A549 (cell line): ENCODE results near the gene PCDHA8. TPM values are rescaled to one million over a fixed set of nuclear protein-coding genes. Genes with fewer than 3 reads are reported as not detected.

Experiments used
- ATAC-seq, 2 experiments: fragments of 200-7000 bp in 1 of 2; fragments of >200 bp in 1 of 2; cut with Nextera tagmentation in 1 of 2; cut with Tn5 transposase in 1 of 2; 3 replicates each; pipeline versions ENCODE4 v1.8.0 to v1.9.1; 2018 to 2020; ENCODE audit warnings: mild to moderate bottlenecking in 1 of 2, moderate library complexity in 1 of 2
- CTCF ChIA-PET: fragments of 300-600 bp; sonication (Branson Sonifier 250); formaldehyde crosslinking; extraction: SDS; loops from one replicate; lab custom pipeline; 2021; ENCODE audit warnings: antibody characterized with exemption, inconsistent platforms; lab: Yijun Ruan, JAX
- POLR2A ChIA-PET: fragments of 350-600 bp; formaldehyde crosslinking; extraction: SDS; loops from one replicate; lab custom pipeline; 2021; ENCODE audit warnings: antibody characterized with exemption, inconsistent platforms; lab: Yijun Ruan, JAX
- DNase-seq, 2 experiments: peaks; one replicate each; pipeline versions ENCODE4 v3.0.0 to v3.0.0-alpha.2; 2011 to 2016; ENCODE audit warnings: low read depth in 1 of 2, low spot score in 1 of 2
- FAIRE-seq: peaks from 2 replicates; lab custom pipeline; 2011; peaks lifted over from hg19 to GRCh38; lab: Jason Lieb, UNC
- H3K27ac ChIP-seq, 2 experiments: fragments of >200 bp; sonication (Bioruptor Twin); formaldehyde crosslinking; 3 replicates each; pipeline ENCODE4 v1.5.1; 2016 to 2017
- H3K4me1 ChIP-seq: fragments of >200 bp; sonication (Bioruptor Twin); formaldehyde crosslinking; 3 replicates; pipeline ENCODE4 v1.6.1; 2016
- H3K4me2 ChIP-seq: fragments of >200 bp; sonication (Bioruptor Twin); formaldehyde crosslinking; 3 replicates; pipeline ENCODE4 v1.6.1; 2016
- H3K4me3 ChIP-seq: fragments of >200 bp; sonication (Bioruptor Twin); formaldehyde crosslinking; 3 replicates; pipeline ENCODE4 v1.5.1; 2016
- H3K9me3 ChIP-seq: fragments of >200 bp; sonication (Bioruptor Twin); formaldehyde crosslinking; 3 replicates; pipeline ENCODE4 v1.6.1; 2016
- CHD2 ChIP-seq: fragments of 150-350 bp; IDR thresholded peaks from 2 replicates; pipeline ENCODE4 v1.6.1; 2014; ENCODE audit warnings: low read length; ENCODE audit not compliant: partially characterized antibody
- FOSB ChIP-seq: fragments of 250-450 bp; sonication (Bioruptor Pico); IDR thresholded peaks from 2 replicates; pipeline ENCODE4 v1.5.0; 2020; ENCODE audit warnings: mild to moderate bottlenecking, moderate library complexity
- FOSL2 ChIP-seq, 2 experiments: fragments of 450-650 bp in 1 of 2; fragments of >200 bp in 1 of 2; sonication (Bioruptor Twin) in 1 of 2; formaldehyde crosslinking; IDR thresholded peaks; 2 replicates each; pipeline versions ENCODE4 v1.5.0 to v1.6.1; 2016 to 2020; ENCODE audit warnings: mild to moderate bottlenecking in 1 of 2, moderate library complexity in 1 of 2
- GATA3 ChIP-seq: IDR thresholded peaks from 2 replicates; pipeline ENCODE4 v1.6.1; 2012; ENCODE audit warnings: borderline replicate concordance
- HDAC2 ChIP-seq: fragments of 200-600 bp; sonication (generic); IDR thresholded peaks from 2 replicates; pipeline ENCODE4 v1.6.1; 2016
- JUNB ChIP-seq: fragments of >200 bp; sonication (Bioruptor Twin); formaldehyde crosslinking; IDR thresholded peaks from 2 replicates; pipeline ENCODE4 v1.6.1; 2016
- KDM5A ChIP-seq: fragments of 200-600 bp; sonication (generic); IDR thresholded peaks from 2 replicates; pipeline ENCODE4 v1.6.1; 2016; ENCODE audit warnings: antibody characterized with exemption, mild to moderate bottlenecking
- MAFK ChIP-seq: fragments of 450-650 bp; IDR thresholded peaks from 2 replicates; pipeline ENCODE4 v1.6.1; 2014; ENCODE audit not compliant: partially characterized antibody
- MYC ChIP-seq: IDR thresholded peaks from 2 replicates; pipeline ENCODE4 v1.6.1; 2012; ENCODE audit warnings: mild to moderate bottlenecking, inconsistent platforms, low read length, improper control_type of control experiment, borderline replicate concordance
- NFE2L2 ChIP-seq: fragments of 150-350 bp; conservative IDR thresholded peaks from 2 replicates; pipeline ENCODE4 v1.6.1; 2014; ENCODE audit warnings: low read length
- NPAS2 ChIP-seq: fragments of 250-450 bp; sonication (Bioruptor Pico); IDR thresholded peaks from 2 replicates; pipeline ENCODE4 v1.8.0; 2022; ENCODE audit warnings: mild to moderate bottlenecking, moderate library complexity, borderline replicate concordance
- NR3C1 ChIP-seq: fragments of >200 bp; sonication (Bioruptor Twin); formaldehyde crosslinking; IDR thresholded peaks from 3 replicates; pipeline ENCODE4 v1.6.1; 2017
- POLR2A ChIP-seq: IDR thresholded peaks from 2 replicates; pipeline ENCODE4 v1.6.1; 2012; ENCODE audit warnings: mild to moderate bottlenecking, low read length
- RAD21 ChIP-seq, 2 experiments: fragments of >200 bp in 1 of 2; sonication (Bioruptor Twin) in 1 of 2; formaldehyde crosslinking in 1 of 2; IDR thresholded peaks in 1 of 2; conservative IDR thresholded peaks in 1 of 2; 2 replicates in 1 of 2; 3 replicates in 1 of 2; pipeline ENCODE4 v1.6.1; 2012 to 2018; ENCODE audit warnings: inconsistent platforms in 1 of 2
- RCOR1 ChIP-seq: fragments of 150-350 bp; IDR thresholded peaks from 2 replicates; pipeline ENCODE4 v1.6.1; 2014; ENCODE audit warnings: antibody characterized with exemption, low read length, low read depth
- ZC3H11A ChIP-seq: fragments of 450-650 bp; IDR thresholded peaks from 2 replicates; pipeline ENCODE4 v1.6.1; 2014; ENCODE audit warnings: antibody characterized with exemption, mild to moderate bottlenecking
- ZFP36 ChIP-seq: fragments of 450-650 bp; IDR thresholded peaks from 2 replicates; pipeline ENCODE4 v1.6.1; 2014; ENCODE audit warnings: borderline replicate concordance; ENCODE audit not compliant: partially characterized antibody
- WGBS: methylation state at CpG from one replicate; pipeline ENCODE4 v1.1.6; 2017; ENCODE audit errors: missing lambda C conversion rate; 5-methylcytosine and 5-hydroxymethylcytosine counted together
- polyA plus RNA-seq, 4 experiments: library from polyadenylated mRNA; depleted of rRNA in 3 of 4; stranded (reverse); fragments of >200 nt; fragmentation: RNase III in 1 of 4; extraction: RNeasy Plus Mini Kit Qiagen cat#74134 plus additional on column Dnase treatment in 1 of 4; gene quantifications; 2 replicates in 3 of 4; 3 replicates in 1 of 4; pipeline ENCODE4 v1.2.3, GENCODE V29; 2011 to 2017
- TF ChIP-seq, protein P1 (sequence below): fragments of >200 bp; sonication (Bioruptor Twin); formaldehyde crosslinking; IDR thresholded peaks from 3 replicates; pipeline ENCODE4 v1.5.1; 2016
- TF ChIP-seq, protein P2 (sequence below): fragments of 250-450 bp; sonication (Bioruptor Pico); IDR thresholded peaks from 2 replicates; pipeline ENCODE4 v1.5.0; 2021; ENCODE audit warnings: mild to moderate bottlenecking, moderate library complexity, borderline replicate concordance
- TF ChIP-seq, protein P3 (sequence below): IDR thresholded peaks from 2 replicates; pipeline ENCODE4 v1.6.1; 2012
- TF ChIP-seq, protein P4 (sequence below): fragments of 250-450 bp; sonication (Bioruptor Pico); IDR thresholded peaks from 2 replicates; pipeline ENCODE4 v1.5.0; 2020; ENCODE audit warnings: low read depth, mild to moderate bottlenecking, moderate library complexity
- TF ChIP-seq, protein P5 (sequence below): fragments of 200-600 bp; sonication (generic); IDR thresholded peaks from 2 replicates; pipeline ENCODE4 v1.6.1; 2016; ENCODE audit warnings: antibody characterized with exemption, mild to moderate bottlenecking, moderate library complexity

The PCDHA8 gene
- polyA plus RNA-seq, 2 of the 4 experiments (the other 2 are of a cell fraction) = 0.10 to 0.16 TPM

DNA sequence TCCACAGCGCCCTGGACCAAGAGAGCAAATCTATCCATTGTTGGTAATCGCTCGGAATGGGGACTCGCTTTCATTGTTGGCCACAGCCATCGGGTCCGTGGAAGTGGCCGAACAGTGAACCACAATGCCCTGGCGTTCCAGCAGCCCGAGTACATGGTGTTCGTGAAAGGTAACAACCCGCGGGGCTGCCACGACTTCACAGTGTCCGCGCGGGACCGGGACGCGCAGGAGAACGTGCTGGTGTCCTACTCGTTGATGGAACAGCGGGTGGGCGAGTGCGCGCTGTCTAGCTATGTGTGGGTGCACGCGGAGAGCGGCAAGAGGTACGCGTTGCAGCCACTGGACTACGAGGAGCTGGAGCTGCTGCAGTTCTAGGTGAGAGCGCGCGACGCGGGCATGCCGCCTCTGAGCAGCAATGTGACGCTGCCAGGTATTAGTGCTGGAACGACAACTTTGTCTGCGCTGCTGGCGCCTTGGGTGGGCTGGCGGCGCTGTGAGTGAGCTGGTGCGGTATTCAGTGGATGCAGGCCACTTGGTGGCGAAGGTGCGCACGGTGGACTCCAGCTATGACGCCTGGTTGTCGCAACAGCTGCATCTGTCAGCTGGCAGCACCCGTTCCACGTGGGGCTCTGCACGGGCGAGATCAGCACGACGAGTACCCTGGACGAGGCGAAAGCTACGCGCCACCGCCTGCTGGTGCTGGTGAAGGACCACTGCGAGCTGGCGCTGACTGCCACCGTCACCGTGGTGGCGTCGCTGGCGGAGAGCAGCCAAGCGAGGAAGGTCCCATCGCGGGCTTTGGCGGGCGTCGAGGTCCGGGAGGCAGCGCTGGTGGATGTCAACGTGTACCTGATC, 21.7 kb downstream of the PCDHA8 start:
- WGBS = 83% methylated on average over 72 of the region's 76 CpGs
- H3K4me3 ChIP-seq = no peak overlapping the region
- ChIA-PET POLR2A (no interaction called here), CTCF (interaction anchor here (0.8 to 3.7 kb wide), 5 partner anchors 8 to 361 kb away, joined by 3 to 18 read pairs (median 3); partner anchors contain the start of gene PCDHB14)
- H3K4me2 ChIP-seq = no peak overlapping the region
- no peak for FAIRE-seq
- ATAC-seq = no peak
- H3K4me1 ChIP-seq = no peaks in the 10 kb centered on the region
- DNase-seq = no peak
- no peak for TF ChIP-seq RAD21 (conservative IDR thresholded peaks at IDR 0.05 in 1 of 2, IDR thresholded peaks at IDR 0.05 in 1 of 2)
- no peak for TF ChIP-seq CHD2
- no peak for TF ChIP-seq GATA3
- no peak for TF ChIP-seq NFE2L2
- no peak for TF ChIP-seq FOSL2 (IDR thresholded peaks at IDR 0.05)
- TF ChIP-seq FOSL2 (CRISPR knock-in tag; IDR thresholded peaks at IDR 0.05) = no peak
- TF ChIP-seq POLR2A = no peak
- TF ChIP-seq NR3C1 = no peak
- no peak for TF ChIP-seq KDM5A
- no peak for TF ChIP-seq NPAS2 (CRISPR knock-in tag)
- no peak for TF ChIP-seq HDAC2
- TF ChIP-seq ZFP36 = no peak
- TF ChIP-seq, protein P1, sequence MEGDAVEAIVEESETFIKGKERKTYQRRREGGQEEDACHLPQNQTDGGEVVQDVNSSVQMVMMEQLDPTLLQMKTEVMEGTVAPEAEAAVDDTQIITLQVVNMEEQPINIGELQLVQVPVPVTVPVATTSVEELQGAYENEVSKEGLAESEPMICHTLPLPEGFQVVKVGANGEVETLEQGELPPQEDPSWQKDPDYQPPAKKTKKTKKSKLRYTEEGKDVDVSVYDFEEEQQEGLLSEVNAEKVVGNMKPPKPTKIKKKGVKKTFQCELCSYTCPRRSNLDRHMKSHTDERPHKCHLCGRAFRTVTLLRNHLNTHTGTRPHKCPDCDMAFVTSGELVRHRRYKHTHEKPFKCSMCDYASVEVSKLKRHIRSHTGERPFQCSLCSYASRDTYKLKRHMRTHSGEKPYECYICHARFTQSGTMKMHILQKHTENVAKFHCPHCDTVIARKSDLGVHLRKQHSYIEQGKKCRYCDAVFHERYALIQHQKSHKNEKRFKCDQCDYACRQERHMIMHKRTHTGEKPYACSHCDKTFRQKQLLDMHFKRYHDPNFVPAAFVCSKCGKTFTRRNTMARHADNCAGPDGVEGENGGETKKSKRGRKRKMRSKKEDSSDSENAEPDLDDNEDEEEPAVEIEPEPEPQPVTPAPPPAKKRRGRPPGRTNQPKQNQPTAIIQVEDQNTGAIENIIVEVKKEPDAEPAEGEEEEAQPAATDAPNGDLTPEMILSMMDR = no peak
- no peak for TF ChIP-seq FOSB
- TF ChIP-seq, protein P2, sequence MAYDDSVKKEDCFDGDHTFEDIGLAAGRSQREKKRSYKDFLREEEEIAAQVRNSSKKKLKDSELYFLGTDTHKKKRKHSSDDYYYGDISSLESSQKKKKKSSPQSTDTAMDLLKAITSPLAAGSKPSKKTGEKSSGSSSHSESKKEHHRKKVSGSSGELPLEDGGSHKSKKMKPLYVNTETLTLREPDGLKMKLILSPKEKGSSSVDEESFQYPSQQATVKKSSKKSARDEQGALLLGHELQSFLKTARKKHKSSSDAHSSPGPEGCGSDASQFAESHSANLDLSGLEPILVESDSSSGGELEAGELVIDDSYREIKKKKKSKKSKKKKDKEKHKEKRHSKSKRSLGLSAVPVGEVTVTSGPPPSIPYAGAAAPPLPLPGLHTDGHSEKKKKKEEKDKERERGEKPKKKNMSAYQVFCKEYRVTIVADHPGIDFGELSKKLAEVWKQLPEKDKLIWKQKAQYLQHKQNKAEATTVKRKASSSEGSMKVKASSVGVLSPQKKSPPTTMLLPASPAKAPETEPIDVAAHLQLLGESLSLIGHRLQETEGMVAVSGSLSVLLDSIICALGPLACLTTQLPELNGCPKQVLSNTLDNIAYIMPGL (CRISPR knock-in tag) = no peak
- TF ChIP-seq, protein P3, sequence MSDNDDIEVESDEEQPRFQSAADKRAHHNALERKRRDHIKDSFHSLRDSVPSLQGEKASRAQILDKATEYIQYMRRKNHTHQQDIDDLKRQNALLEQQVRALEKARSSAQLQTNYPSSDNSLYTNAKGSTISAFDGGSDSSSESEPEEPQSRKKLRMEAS = no peak
- no peak for TF ChIP-seq JUNB
- TF ChIP-seq, protein P4, sequence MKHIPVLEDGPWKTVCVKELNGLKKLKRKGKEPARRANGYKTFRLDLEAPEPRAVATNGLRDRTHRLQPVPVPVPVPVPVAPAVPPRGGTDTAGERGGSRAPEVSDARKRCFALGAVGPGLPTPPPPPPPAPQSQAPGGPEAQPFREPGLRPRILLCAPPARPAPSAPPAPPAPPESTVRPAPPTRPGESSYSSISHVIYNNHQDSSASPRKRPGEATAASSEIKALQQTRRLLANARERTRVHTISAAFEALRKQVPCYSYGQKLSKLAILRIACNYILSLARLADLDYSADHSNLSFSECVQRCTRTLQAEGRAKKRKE (CRISPR knock-in tag) = no peak
- H3K9me3 ChIP-seq = peaks cover 16% of the 10 kb centered on the region; the same call in 2 of the 3 replicates
- H3K27ac ChIP-seq = no peak overlapping the region

DNA sequence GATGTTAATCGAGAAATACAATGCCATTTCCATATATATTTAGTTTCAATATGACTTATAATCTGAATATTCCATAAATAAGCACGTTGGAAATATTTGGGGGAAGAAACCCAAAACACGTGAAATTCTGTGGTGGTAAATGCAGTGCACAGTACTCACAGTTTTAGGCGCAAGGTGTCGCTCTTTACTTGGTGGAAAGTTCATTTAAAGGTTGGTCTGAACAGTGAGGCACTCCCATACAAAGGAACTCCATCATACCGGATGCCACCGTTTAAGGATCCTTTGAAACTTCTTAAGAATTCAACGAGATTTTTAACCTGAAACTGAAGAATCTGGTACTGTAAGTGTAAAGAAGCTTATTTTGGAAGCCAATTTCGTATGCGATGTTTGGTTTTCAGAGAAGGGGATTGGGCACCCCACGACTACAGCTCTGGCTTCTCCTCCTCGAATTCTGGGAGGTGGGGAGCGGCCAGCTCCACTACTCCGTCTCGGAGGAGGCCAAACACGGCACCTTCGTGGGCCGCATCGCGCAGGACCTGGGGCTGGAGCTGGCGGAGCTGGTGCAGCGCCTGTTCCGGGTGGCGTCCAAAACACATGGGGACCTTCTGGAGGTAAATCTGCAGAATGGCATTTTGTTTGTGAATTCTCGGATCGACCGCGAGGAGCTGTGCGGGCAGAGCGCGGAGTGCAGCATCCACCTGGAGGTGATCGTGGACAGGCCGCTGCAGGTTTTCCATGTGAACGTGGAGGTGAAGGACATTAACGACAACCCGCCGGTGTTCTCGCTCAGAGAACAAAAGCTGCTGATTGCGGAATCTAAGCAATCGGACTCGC, 28.0 kb downstream of the PCDHA8 start, which contains the start of gene PCDHA11:
TSS of gene PCDHA11 (plus strand) at position 237 of the 834 bp plus-strand sequence. CDS start at position 384, 147 bp downstream.
- Histone ChIP-seq H3K4me2 (peak within 1 kb of the TSS; percentile 43; the same call in 2 of the 3 replicates), H3K27ac (no peak within 1 kb of the TSS), H3K4me3 (peak within 1 kb of the TSS; percentile 15; the same call in 1 of the 3 replicates), H3K9me3 (no peaks in the 10 kb centered on the region), H3K4me1 (no peaks in the 10 kb centered on the region)
- ChIA-PET CTCF (interaction anchor here (0.7 to 3.4 kb wide), 16 partner anchors 15 to 590 kb away, joined by 3 to 36 read pairs (median 4); partner anchors contain the start of genes PCDHA2, PCDHAC1, PCDHB1 and PCDHB3), POLR2A (interaction anchor here (0.8 to 1.0 kb wide), 2 partner anchors 171 to 172 kb away, joined by 4 read pairs; no protein-coding TSS in a partner anchor)
- DNase-seq = peak; percentile 35 to 55
- WGBS = 52% methylated on average over 39 of the region's 41 CpGs
- no peak for FAIRE-seq
- peak; percentile 78 to 89 for ATAC-seq
- no peak for TF ChIP-seq ZC3H11A
- no peak for TF ChIP-seq NPAS2 (CRISPR knock-in tag)
- no peak for TF ChIP-seq NR3C1
- TF ChIP-seq, protein P5, sequence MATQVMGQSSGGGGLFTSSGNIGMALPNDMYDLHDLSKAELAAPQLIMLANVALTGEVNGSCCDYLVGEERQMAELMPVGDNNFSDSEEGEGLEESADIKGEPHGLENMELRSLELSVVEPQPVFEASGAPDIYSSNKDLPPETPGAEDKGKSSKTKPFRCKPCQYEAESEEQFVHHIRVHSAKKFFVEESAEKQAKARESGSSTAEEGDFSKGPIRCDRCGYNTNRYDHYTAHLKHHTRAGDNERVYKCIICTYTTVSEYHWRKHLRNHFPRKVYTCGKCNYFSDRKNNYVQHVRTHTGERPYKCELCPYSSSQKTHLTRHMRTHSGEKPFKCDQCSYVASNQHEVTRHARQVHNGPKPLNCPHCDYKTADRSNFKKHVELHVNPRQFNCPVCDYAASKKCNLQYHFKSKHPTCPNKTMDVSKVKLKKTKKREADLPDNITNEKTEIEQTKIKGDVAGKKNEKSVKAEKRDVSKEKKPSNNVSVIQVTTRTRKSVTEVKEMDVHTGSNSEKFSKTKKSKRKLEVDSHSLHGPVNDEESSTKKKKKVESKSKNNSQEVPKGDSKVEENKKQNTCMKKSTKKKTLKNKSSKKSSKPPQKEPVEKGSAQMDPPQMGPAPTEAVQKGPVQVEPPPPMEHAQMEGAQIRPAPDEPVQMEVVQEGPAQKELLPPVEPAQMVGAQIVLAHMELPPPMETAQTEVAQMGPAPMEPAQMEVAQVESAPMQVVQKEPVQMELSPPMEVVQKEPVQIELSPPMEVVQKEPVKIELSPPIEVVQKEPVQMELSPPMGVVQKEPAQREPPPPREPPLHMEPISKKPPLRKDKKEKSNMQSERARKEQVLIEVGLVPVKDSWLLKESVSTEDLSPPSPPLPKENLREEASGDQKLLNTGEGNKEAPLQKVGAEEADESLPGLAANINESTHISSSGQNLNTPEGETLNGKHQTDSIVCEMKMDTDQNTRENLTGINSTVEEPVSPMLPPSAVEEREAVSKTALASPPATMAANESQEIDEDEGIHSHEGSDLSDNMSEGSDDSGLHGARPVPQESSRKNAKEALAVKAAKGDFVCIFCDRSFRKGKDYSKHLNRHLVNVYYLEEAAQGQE = no peak
- no peak for TF ChIP-seq MYC
- TF ChIP-seq, protein P1 = peak; percentile 22; the same call in 2 of the 3 replicates
- no peak for TF ChIP-seq MAFK
- no peak for TF ChIP-seq RCOR1
